Tibial artery (tissue), 4 donors: ENCODE results near the gene PFN4.
"Not testable (repeated sequence)": the region's sequence is repeated elsewhere in the genome, so short reads cannot be mapped to it uniquely, and the experiment has no call there.

ENCODE experiments used
- DNase-seq, 2 donors: peaks; one replicate each; pipeline ENCODE4 v3.0.0-alpha.2; 2019
- H3K27ac ChIP-seq, 2 donors: fragments of 200-600 bp; sonication (generic) in 1 of 2; 1 replicate in 1 of 2; 2 replicates in 1 of 2; pipeline ENCODE4 v1.5.1; 2018 to 2019; ENCODE audit warnings: mild to moderate bottlenecking in 1 of 2
- H3K27me3 ChIP-seq, 2 donors: fragments of 200-600 bp; sonication (generic) in 1 of 2; one replicate each; pipeline versions ENCODE4 v1.5.1 to v1.6.0; 2016 to 2019
- H3K36me3 ChIP-seq, 3 donors: fragments of 200-600 bp; sonication (generic) in 2 of 3; one replicate each; pipeline ENCODE4 v1.5.1; 2016 to 2019; ENCODE audit warnings: mild to moderate bottlenecking in 2 of 3
- H3K4me1 ChIP-seq, 4 donors: fragments of 200-600 bp; sonication (generic) in 2 of 4; 1 replicate in 3 of 4; 2 replicates in 1 of 4; pipeline ENCODE4 v1.5.1; 2016 to 2019
- H3K4me3 ChIP-seq, 2 donors: fragments of 200-600 bp; sonication (generic) in 1 of 2; 1 replicate in 1 of 2; 2 replicates in 1 of 2; pipeline ENCODE4 v1.5.1; 2018 to 2019; ENCODE audit warnings: mild to moderate bottlenecking in 2 of 2
- H3K9me3 ChIP-seq, 3 donors: fragments of 200-600 bp; sonication (generic) in 1 of 3; one replicate each; pipeline ENCODE4 v1.5.1; 2016 to 2019
- intact Hi-C: fragments of 100-400 bp; cut with DNase I; formaldehyde crosslinking; loops from one replicate; pipeline ENCODE4 v1.15.0; 2023; ENCODE audit warnings: low total_unique reads
- TF ChIP-seq, protein P1 (sequence below), 2 experiments: fragments of 200-600 bp in 1 of 2; fragments of 450-650 bp in 1 of 2; IDR thresholded peaks; one replicate each; pipeline ENCODE4 v1.5.1; 2017 to 2019; ENCODE audit warnings: antibody characterized with exemption in 2 of 2, mild to moderate bottlenecking in 1 of 2, moderate library complexity in 1 of 2

The PFN4 gene

DNA sequence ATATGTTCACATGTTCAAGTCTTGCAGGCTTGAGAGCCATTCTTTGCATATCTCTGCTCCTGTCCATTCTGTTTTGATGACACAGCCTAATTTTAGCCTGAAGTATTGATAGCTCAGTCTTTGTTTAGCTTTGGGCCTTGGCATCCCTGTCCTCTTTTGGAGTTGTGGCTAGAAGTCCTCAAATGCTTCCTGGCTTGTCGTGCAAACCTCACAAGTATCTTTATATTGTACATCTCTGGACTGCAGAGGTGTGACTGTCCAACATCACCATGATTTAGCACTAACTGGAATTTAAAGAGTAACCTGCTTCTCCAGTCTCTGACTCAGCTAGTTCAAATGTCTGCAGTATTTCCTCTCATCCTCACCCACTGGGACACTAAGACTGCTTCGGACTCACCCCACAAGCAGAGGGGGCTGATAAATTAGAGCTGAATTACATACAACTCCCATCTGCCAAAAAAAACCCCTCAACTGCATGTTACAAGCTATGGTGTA lies 11.7 kb downstream of the PFN4 start:
- H3K4me1 ChIP-seq, result no peaks in the 10 kb centered on the region
- no peak overlapping the region for H3K4me3 ChIP-seq
- peaks cover 0 to 8% (median 0%) of the 10 kb centered on the region in 3 donors for H3K36me3 ChIP-seq
- TF ChIP-seq, protein P1, sequence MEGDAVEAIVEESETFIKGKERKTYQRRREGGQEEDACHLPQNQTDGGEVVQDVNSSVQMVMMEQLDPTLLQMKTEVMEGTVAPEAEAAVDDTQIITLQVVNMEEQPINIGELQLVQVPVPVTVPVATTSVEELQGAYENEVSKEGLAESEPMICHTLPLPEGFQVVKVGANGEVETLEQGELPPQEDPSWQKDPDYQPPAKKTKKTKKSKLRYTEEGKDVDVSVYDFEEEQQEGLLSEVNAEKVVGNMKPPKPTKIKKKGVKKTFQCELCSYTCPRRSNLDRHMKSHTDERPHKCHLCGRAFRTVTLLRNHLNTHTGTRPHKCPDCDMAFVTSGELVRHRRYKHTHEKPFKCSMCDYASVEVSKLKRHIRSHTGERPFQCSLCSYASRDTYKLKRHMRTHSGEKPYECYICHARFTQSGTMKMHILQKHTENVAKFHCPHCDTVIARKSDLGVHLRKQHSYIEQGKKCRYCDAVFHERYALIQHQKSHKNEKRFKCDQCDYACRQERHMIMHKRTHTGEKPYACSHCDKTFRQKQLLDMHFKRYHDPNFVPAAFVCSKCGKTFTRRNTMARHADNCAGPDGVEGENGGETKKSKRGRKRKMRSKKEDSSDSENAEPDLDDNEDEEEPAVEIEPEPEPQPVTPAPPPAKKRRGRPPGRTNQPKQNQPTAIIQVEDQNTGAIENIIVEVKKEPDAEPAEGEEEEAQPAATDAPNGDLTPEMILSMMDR (IDR thresholded peaks at IDR 0.05), result no peak
- no peak for DNase-seq
- intact Hi-C loops, result no loop called here
- H3K9me3 ChIP-seq, result no peaks in the 10 kb centered on the region
- no peaks in the 10 kb centered on the region for H3K27me3 ChIP-seq
- no peak overlapping the region for H3K27ac ChIP-seq

DNA sequence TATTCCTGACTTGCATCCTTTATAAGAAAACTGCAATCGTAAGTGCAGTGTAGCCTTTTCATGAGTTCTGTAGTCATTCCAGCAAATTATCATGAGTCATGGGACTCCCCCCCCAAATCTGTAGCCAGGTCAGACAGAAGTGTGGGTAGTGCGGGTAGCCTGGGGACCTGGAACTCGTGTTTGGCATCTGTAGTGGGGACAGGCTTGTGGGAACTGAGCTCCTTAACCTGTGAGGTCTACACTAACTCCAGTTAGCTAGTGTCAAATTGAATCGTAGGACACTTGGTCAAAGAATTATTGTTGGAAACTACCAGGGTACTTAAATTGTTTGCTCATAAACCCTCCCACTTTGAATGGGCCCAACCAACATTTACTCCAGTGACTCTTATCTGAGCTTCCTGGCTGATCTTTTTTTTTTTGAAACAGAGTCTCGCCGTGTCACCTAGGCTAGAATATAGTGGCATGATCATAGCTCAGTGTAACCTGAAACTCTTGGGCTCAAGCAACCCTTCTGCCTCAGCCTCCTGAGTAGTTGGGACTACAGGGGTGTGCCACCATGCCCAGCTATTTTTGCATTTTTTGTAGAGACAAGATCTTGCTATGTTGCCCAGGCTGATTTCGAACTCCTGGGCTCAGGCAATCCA lies 12.4 kb downstream of the PFN4 start:
- Histone ChIP-seq H3K4me3 (no peak overlapping the region), H3K4me1 (no peaks in the 10 kb centered on the region), H3K36me3 (peaks cover 0 to 8% (median 0%) of the 10 kb centered on the region in 3 donors), H3K9me3 (no peaks in the 10 kb centered on the region), H3K27me3 (no peaks in the 10 kb centered on the region), H3K27ac (no peak overlapping the region)
- intact Hi-C loops, result no loop called here
- no peak for DNase-seq
- TF ChIP-seq, protein P1 (IDR thresholded peaks at IDR 0.05), result no peak

- H3K27ac ChIP-seq, H3K9me3 ChIP-seq, H3K36me3 ChIP-seq, H3K4me1 ChIP-seq, DNase-seq, intact Hi-C loops, H3K27me3 ChIP-seq, H3K4me3 ChIP-seq: not testable (repeated sequence)
Observed at GRCh38 chr2:24109431-24109830, 13.7 kb downstream of the PFN4 start.

DNA sequence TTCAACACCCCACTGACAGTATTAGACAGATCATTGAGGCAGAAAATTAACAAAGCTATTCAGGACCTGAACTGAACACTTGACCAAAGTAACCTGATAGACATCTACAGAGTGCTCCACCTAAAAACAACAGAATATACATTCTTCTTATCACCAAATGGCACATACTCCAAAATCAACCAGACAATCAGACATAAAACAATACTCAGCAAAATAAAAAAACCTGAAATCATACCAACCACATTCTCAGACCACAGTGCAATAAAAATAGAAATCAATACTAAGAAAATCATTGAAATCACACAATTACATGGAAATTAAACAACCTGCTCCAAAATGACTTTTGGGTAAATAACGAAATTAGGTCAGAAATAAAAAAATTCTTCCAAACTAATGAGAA lies 15.8 kb downstream of the PFN4 start:
- Histone ChIP-seq H3K36me3 (peaks cover 0 to 15% (median 13%) of the 10 kb centered on the region in 3 donors), H3K9me3 (no peaks in the 10 kb centered on the region), H3K4me1 (no peaks in the 10 kb centered on the region), H3K27ac (no peak overlapping the region), H3K27me3 (no peaks in the 10 kb centered on the region), H3K4me3 (no peak overlapping the region)
- no peak for DNase-seq
- intact Hi-C loops, result no loop called here
- TF ChIP-seq, protein P1 (IDR thresholded peaks at IDR 0.05), result no peak

GRCh38 chr2:24106786-24107185 lies 16.3 kb downstream of the PFN4 start:
- DNase-seq, result no peak
- no peak overlapping the region for H3K4me3 ChIP-seq
- intact Hi-C loops, result no loop called here
- H3K9me3 ChIP-seq, result no peaks in the 10 kb centered on the region
- H3K27ac ChIP-seq, result no peak overlapping the region
- H3K36me3 ChIP-seq, result peaks cover 0 to 18% (median 13%) of the 10 kb centered on the region in 3 donors
- TF ChIP-seq, protein P1 (IDR thresholded peaks at IDR 0.05), result no peak
- H3K27me3 ChIP-seq, result no peaks in the 10 kb centered on the region
- H3K4me1 ChIP-seq, result no peaks in the 10 kb centered on the region

GRCh38 chr2:24105816-24106215 lies 17.3 kb downstream of the PFN4 start:
- Histone ChIP-seq H3K36me3 (peaks cover 0 to 18% (median 13%) of the 10 kb centered on the region in 3 donors), H3K9me3 (peaks cover 0 to 3% (median 0%) of the 10 kb centered on the region in 3 donors), H3K4me1 (no peaks in the 10 kb centered on the region), H3K27me3 (no peaks in the 10 kb centered on the region), H3K27ac (no peak overlapping the region), H3K4me3 (no peak overlapping the region)
- TF ChIP-seq, protein P1 (IDR thresholded peaks at IDR 0.05), result no peak
- no peak for DNase-seq
- intact Hi-C loops, result no loop called here
